PC-9 (cell line): ENCODE results near the gene RALGAPB. TPM values are rescaled to one million over a fixed set of nuclear protein-coding genes. Genes with fewer than 3 reads are reported as not detected.
"Not testable (repeated sequence)": the region's sequence is repeated elsewhere in the genome, so short reads cannot be mapped to it uniquely, and the experiment has no call there.

Source experiments
- BruUV-seq: library from RNA; stranded (reverse); fragments of 400-500 nt; replicated peaks from 2 replicates; lab custom pipeline; 2021; lab: Mats Ljungman, UMichigan
- CTCF ChIA-PET: fragments of 300-600 bp; sonication (Branson Sonifier 250); formaldehyde crosslinking; loops from one replicate; lab custom pipeline; 2022; ENCODE audit warnings: antibody characterized with exemption; lab: Charles Lee
- POLR2A ChIA-PET: fragments of 300-600 bp; sonication (Branson Sonifier 250); formaldehyde crosslinking; loops from one replicate; lab custom pipeline; 2022; ENCODE audit warnings: antibody characterized with exemption; ENCODE audit not compliant: unreplicated experiment; lab: Charles Lee
- DNase-seq, 2 experiments: peaks; one replicate each; pipeline versions ENCODE4 v3.0.0 to v3.0.0-alpha.2; 2015 to 2022; ENCODE audit warnings: mixed read lengths in 1 of 2
- H2AFZ ChIP-seq: fragments of 200-600 bp; sonication (generic); 2 replicates; pipeline ENCODE4 v1.8.1; 2017; ENCODE audit warnings: antibody characterized with exemption
- H3F3A ChIP-seq: fragments of 200-600 bp; sonication (generic); 2 replicates; pipeline ENCODE4 v1.8.1; 2017; ENCODE audit warnings: antibody characterized with exemption, mild to moderate bottlenecking, low read depth; ENCODE audit not compliant: insufficient read depth
- H3K27ac ChIP-seq: fragments of 200-600 bp; sonication (generic); 2 replicates; pipeline ENCODE4 v1.6.1; 2016; ENCODE audit warnings: mixed run types
- H3K27me3 ChIP-seq: fragments of 200-600 bp; sonication (generic); 2 replicates; pipeline ENCODE4 v1.6.1; 2016; ENCODE audit warnings: low read depth, mixed run types; ENCODE audit not compliant: insufficient read depth
- H3K36me3 ChIP-seq: fragments of 200-600 bp; sonication (generic); 2 replicates; pipeline ENCODE4 v1.6.1; 2016; ENCODE audit warnings: low read depth, mixed run types
- H3K4me1 ChIP-seq: fragments of 200-600 bp; sonication (generic); replicated peaks from 2 replicates; pipeline ENCODE4 v1.6.1; 2016; ENCODE audit warnings: mixed run types; ENCODE audit not compliant: insufficient read depth
- H3K4me2 ChIP-seq: fragments of 200-600 bp; sonication (generic); 2 replicates; pipeline ENCODE4 v1.6.1; 2017; ENCODE audit warnings: mixed run types
- H3K4me3 ChIP-seq: fragments of 200-600 bp; sonication (generic); 2 replicates; pipeline ENCODE4 v1.6.1; 2016; ENCODE audit warnings: mixed run types
- H3K79me2 ChIP-seq: fragments of 200-600 bp; sonication (generic); 2 replicates; pipeline ENCODE4 v1.6.1; 2017; ENCODE audit warnings: low read depth, mixed run types
- H3K9me2 ChIP-seq: fragments of 200-600 bp; sonication (generic); 2 replicates; pipeline ENCODE4 v1.8.1; 2017; ENCODE audit warnings: mild to moderate bottlenecking; ENCODE audit not compliant: insufficient read depth
- H3K9me3 ChIP-seq: fragments of 200-600 bp; sonication (generic); 2 replicates; pipeline ENCODE4 v1.8.1; 2016; ENCODE audit warnings: low read depth; ENCODE audit not compliant: insufficient read depth
- H4K20me1 ChIP-seq: fragments of 200-600 bp; sonication (generic); 2 replicates; pipeline ENCODE4 v1.8.1; 2017; ENCODE audit not compliant: insufficient read depth
- CTCF ChIP-seq: fragments of 200-600 bp; sonication (generic); conservative IDR thresholded peaks from 2 replicates; pipeline ENCODE4 v1.6.1; 2017; ENCODE audit warnings: mixed run types, antibody characterized with exemption, mild to moderate bottlenecking, moderate library complexity
- EZH2 ChIP-seq: fragments of 200-600 bp; sonication (generic); IDR thresholded peaks from 2 replicates; pipeline ENCODE4 v1.8.0; 2017; ENCODE audit warnings: antibody characterized with exemption, low read depth
- intact Hi-C: fragments of 100-400 bp; cut with micrococcal nuclease; formaldehyde crosslinking; loops from one replicate; pipeline ENCODE4 v1.10.0; 2022; ENCODE audit not compliant: unreplicated experiment
- total RNA-seq: library from RNA; stranded (reverse); gene quantifications from 2 replicates; pipeline ENCODE4 v1.2.3, GENCODE V29; 2021

RALGAPB gene
- total RNA-seq, 1 experiment from 2014 or later = 40.2 TPM

GRCh38 chr20:38460040-38460623 lies 12.5 kb upstream of the RALGAPB start:
- Histone ChIP-seq H3K4me2 (peak overlapping the region; percentile 66), H3K4me1 (peaks cover 11% of the 10 kb centered on the region), H3K9me2 (no peaks in the 10 kb centered on the region), H2AFZ (no peak overlapping the region), H3K27me3 (no peaks in the 10 kb centered on the region), H4K20me1 (no peaks in the 10 kb centered on the region), H3K27ac (peak overlapping the region; percentile 40), H3K79me2 (no peaks in the 10 kb centered on the region), H3K4me3 (no peak overlapping the region; the same call in 1 of the 2 replicates), H3F3A (peaks cover 10% of the 10 kb centered on the region), H3K9me3 (no peaks in the 10 kb centered on the region), H3K36me3 (no peaks in the 10 kb centered on the region)
- no TSS peak for BruUV-seq
- peak; percentile 65 to 92 for DNase-seq
- intact Hi-C loops = no loop called here
- ChIA-PET POLR2A (interaction anchor here (0.7 to 1.0 kb wide), 2 partner anchors 25 to 1215 kb away, joined by 4 to 10 read pairs; partner anchors contain the start of gene SNHG17), CTCF (interaction anchor here (0.7 to 1.0 kb wide), 3 partner anchors 25 to 347 kb away, joined by 3 to 11 read pairs (median 10); partner anchors contain the start of gene SNHG17)
- no peak for TF ChIP-seq CTCF
- TF ChIP-seq EZH2 = no peak

- H2AFZ ChIP-seq, H3K4me3 ChIP-seq, H3K27me3 ChIP-seq, intact Hi-C loops, H3K9me3 ChIP-seq, H3K36me3 ChIP-seq, H4K20me1 ChIP-seq, DNase-seq, H3F3A ChIP-seq, BruUV-seq, H3K79me2 ChIP-seq, H3K9me2 ChIP-seq: not testable (repeated sequence)
- ChIA-PET POLR2A (interaction anchor here (1.0 kb wide), 1 partner anchor 25 kb away, joined by 10 read pairs; the partner anchor contains the start of gene SNHG17), CTCF (interaction anchor here (0.7 to 1.0 kb wide), 3 partner anchors 25 to 347 kb away, joined by 3 to 11 read pairs (median 10); partner anchors contain the start of gene SNHG17)
- peaks cover 11% of the 10 kb centered on the region for H3K4me1 ChIP-seq
- H3K4me2 ChIP-seq = peak overlapping the region; percentile 66
- H3K27ac ChIP-seq = peak overlapping the region; percentile 40
These were observed 12.0 kb upstream of the RALGAPB start for GRCh38 chr20:38460631-38461030.

GRCh38 chr20:38461167-38461566 lies 11.5 kb upstream of the RALGAPB start:
- POLR2A ChIA-PET, H3K9me2 ChIP-seq, H3K9me3 ChIP-seq, BruUV-seq, H3K27ac ChIP-seq, H3F3A ChIP-seq, H2AFZ ChIP-seq, DNase-seq, H3K4me3 ChIP-seq, H4K20me1 ChIP-seq, H3K79me2 ChIP-seq, H3K27me3 ChIP-seq, intact Hi-C loops, H3K4me2 ChIP-seq, CTCF ChIA-PET, H3K36me3 ChIP-seq: not testable (repeated sequence)
- H3K4me1 ChIP-seq = peaks cover 11% of the 10 kb centered on the region

GRCh38 chr20:38461569-38461968 lies 11.1 kb upstream of the RALGAPB start:
- H3K4me2 ChIP-seq = not testable (repeated sequence)

More at GRCh38 chr20:38461569-38461968, 11.1 kb upstream of the RALGAPB start:
- H3K9me3 ChIP-seq, H3K79me2 ChIP-seq, DNase-seq, H3K36me3 ChIP-seq, H4K20me1 ChIP-seq, POLR2A ChIA-PET, H2AFZ ChIP-seq, H3K9me2 ChIP-seq, CTCF ChIA-PET, intact Hi-C loops, H3K27me3 ChIP-seq, BruUV-seq, H3F3A ChIP-seq, H3K4me3 ChIP-seq, H3K27ac ChIP-seq: not testable (repeated sequence)
- H3K4me1 ChIP-seq = peaks cover 11% of the 10 kb centered on the region
